ENCODE results near the gene A2M.

Gene A2M

GRCh38 chr12:9104767-9105423 is 10.8 kb downstream of the A2M start:
- TF ChIP-seq, protein P1, sequence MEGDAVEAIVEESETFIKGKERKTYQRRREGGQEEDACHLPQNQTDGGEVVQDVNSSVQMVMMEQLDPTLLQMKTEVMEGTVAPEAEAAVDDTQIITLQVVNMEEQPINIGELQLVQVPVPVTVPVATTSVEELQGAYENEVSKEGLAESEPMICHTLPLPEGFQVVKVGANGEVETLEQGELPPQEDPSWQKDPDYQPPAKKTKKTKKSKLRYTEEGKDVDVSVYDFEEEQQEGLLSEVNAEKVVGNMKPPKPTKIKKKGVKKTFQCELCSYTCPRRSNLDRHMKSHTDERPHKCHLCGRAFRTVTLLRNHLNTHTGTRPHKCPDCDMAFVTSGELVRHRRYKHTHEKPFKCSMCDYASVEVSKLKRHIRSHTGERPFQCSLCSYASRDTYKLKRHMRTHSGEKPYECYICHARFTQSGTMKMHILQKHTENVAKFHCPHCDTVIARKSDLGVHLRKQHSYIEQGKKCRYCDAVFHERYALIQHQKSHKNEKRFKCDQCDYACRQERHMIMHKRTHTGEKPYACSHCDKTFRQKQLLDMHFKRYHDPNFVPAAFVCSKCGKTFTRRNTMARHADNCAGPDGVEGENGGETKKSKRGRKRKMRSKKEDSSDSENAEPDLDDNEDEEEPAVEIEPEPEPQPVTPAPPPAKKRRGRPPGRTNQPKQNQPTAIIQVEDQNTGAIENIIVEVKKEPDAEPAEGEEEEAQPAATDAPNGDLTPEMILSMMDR (IDR thresholded peaks at IDR 0.05; ENCODE audit: low read depth, low read length): no peak
- DNase-seq (ENCODE audit: extremely low read depth, low read depth): no peak

DNA sequence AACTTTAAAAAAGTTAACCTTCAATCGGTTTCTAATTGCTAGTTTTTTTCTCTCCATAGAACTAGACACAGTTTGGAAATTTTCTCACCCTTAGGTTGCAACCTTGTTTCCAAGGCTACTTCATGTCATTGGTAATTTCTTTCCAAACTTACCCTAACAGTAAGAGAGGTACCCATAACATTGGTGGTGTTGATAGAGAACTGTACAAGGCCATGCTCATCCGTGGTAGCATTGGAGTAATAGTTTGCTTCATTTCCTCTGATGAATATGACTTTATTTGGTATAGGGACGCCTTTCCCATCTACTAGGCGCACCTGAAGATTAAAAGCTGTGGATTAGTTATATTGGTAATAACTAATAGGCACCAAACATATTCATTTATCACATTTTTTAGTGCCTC is 11.6 kb downstream of the A2M start:
- TF ChIP-seq, protein P1 (IDR thresholded peaks at IDR 0.05; ENCODE audit: low read depth, low read length): no peak
- DNase-seq (ENCODE audit: extremely low read depth, low read depth): no peak

- DNase-seq (ENCODE audit: extremely low read depth, low read depth): no peak
- TF ChIP-seq, protein P1 (IDR thresholded peaks at IDR 0.05; ENCODE audit: low read depth, low read length): no peak
Measured at GRCh38 chr12:9103050-9103849, 12.5 kb downstream of the A2M start.

DNA sequence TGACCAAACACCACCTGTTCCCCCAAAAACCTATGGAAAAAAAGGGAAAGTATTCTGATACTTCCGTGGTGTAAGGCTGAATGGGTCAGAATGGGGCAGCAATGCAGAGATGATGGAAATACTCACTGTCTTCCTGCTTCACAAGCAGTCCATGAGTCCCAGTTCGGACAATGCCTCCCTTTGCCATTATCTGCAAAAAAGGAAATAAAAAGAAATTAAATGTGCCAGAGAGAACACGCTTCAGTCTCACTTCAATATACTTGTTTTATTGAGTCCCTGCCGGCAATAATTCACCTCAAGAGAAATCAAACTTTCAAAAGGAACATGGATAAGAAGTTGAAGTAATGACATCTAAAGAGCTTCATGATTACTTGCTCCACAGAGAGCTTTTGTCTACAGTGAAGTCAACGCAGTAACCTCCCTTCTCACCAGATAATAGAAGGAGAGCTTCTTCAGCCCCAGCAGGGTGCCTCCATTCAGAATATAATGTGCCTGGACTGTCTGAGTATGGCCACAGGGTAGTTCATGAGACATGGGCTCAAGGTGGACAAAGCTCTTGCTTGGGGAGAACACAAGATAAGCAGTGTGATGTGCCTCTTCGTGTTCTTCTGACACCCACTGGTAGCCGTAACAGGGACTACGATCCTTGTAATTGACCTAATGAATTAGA is 14.6 kb downstream of the A2M start:
- TF ChIP-seq, protein P1 (IDR thresholded peaks at IDR 0.05; ENCODE audit: low read depth, low read length): no peak
- DNase-seq (ENCODE audit: extremely low read depth, low read depth): no peak

- TF ChIP-seq, protein P1 (IDR thresholded peaks at IDR 0.05; ENCODE audit: low read depth, low read length): no peak
Measured at GRCh38 chr12:9099552-9100190, 16.0 kb downstream of the A2M start.

GRCh38 chr12:9098463-9099026 is 17.2 kb downstream of the A2M start:
- TF ChIP-seq, protein P1 (IDR thresholded peaks at IDR 0.05; ENCODE audit: low read depth, low read length): no peak
- DNase-seq (ENCODE audit: extremely low read depth, low read depth): no peak

More at GRCh38 chr12:9099552-9100190, 16.0 kb downstream of the A2M start:
- DNase-seq (ENCODE audit: extremely low read depth, low read depth): no peak

Data from AG09319 (cell line).